A673 (cell line): ENCODE data around the gene DLGAP1. TPM values are rescaled to one million over a fixed set of nuclear protein-coding genes. Genes with fewer than 3 reads are reported as not detected.

ENCODE experiments used
- BruUV-seq: library from RNA; stranded (reverse); fragments of 400-500 nt; replicated peaks from 2 replicates; lab custom pipeline; 2021; lab: Mats Ljungman, UMichigan
- CTCF ChIA-PET: fragments of 300-600 bp; sonication (Branson Sonifier 250); formaldehyde crosslinking; loops from one replicate; lab custom pipeline; 2022; ENCODE audit warnings: antibody characterized with exemption; lab: Charles Lee
- POLR2A ChIA-PET: fragments of 300-600 bp; sonication (Branson Sonifier 250); formaldehyde crosslinking; loops from one replicate; lab custom pipeline; 2022; ENCODE audit warnings: antibody characterized with exemption; ENCODE audit not compliant: low non-redundant PET; lab: Charles Lee
- DNase-seq: peaks from one replicate; pipeline ENCODE4 v3.0.0-alpha.2; 2015; ENCODE audit warnings: low spot score
- H3K27ac ChIP-seq: fragments of 200-600 bp; sonication (generic); 2 replicates; pipeline ENCODE4 v1.5.1; 2016; ENCODE audit warnings: mixed run types, low read depth, mild to moderate bottlenecking, mixed read lengths, antibody characterized with exemption, low read length; ENCODE audit not compliant: poor library complexity, severe bottlenecking
- H3K27me3 ChIP-seq: fragments of 200-600 bp; sonication (generic); replicated peaks from 2 replicates; pipeline ENCODE4 v1.6.1; 2017; ENCODE audit warnings: mixed run types, low read depth, mild to moderate bottlenecking, mixed read lengths, antibody characterized with exemption, low read length; ENCODE audit not compliant: insufficient read depth, poor library complexity
- H3K36me3 ChIP-seq: fragments of 200-600 bp; sonication (generic); 2 replicates; pipeline ENCODE4 v1.6.1; 2016; ENCODE audit warnings: mixed run types, mild to moderate bottlenecking, mixed read lengths, antibody characterized with exemption, low read length; ENCODE audit not compliant: insufficient read depth, poor library complexity, severe bottlenecking
- H3K4me1 ChIP-seq: fragments of 200-600 bp; sonication (generic); 2 replicates; pipeline ENCODE4 v1.6.1; 2017; ENCODE audit warnings: mixed run types, mild to moderate bottlenecking, mixed read lengths, antibody characterized with exemption, low read length; ENCODE audit not compliant: insufficient read depth, poor library complexity, severe bottlenecking
- H3K4me3 ChIP-seq: fragments of 200-600 bp; sonication (generic); 2 replicates; pipeline ENCODE4 v1.5.1; 2016; ENCODE audit warnings: low read depth, mixed run types, mild to moderate bottlenecking, mixed read lengths, low read length; ENCODE audit not compliant: poor library complexity, severe bottlenecking
- H3K9me3 ChIP-seq: fragments of 200-600 bp; sonication (generic); 2 replicates; pipeline ENCODE4 v1.6.1; 2016; ENCODE audit warnings: mixed run types, low read depth, mild to moderate bottlenecking, mixed read lengths, antibody characterized with exemption, low read length; ENCODE audit not compliant: poor library complexity, severe bottlenecking
- EZH2 ChIP-seq: fragments of 200-600 bp; sonication (generic); IDR thresholded peaks from 2 replicates; pipeline ENCODE4 v1.6.1; 2017; ENCODE audit warnings: borderline replicate concordance, low read depth, mild to moderate bottlenecking, mixed read lengths, antibody characterized with exemption, low read length; ENCODE audit not compliant: poor library complexity, severe bottlenecking
- intact Hi-C: fragments of 100-400 bp; cut with micrococcal nuclease; formaldehyde crosslinking; loops from one replicate; pipeline ENCODE4 v1.10.0; 2022; ENCODE audit not compliant: unreplicated experiment
- total RNA-seq: library from RNA; stranded (reverse); gene quantifications from 2 replicates; pipeline ENCODE4 v1.2.3, GENCODE V29; 2021
- TF ChIP-seq, protein P1 (sequence below): fragments of 300-800, 200-600 bp; sonication (generic); conservative IDR thresholded peaks from 2 replicates; pipeline ENCODE4 v1.5.1; 2017; ENCODE audit warnings: low read depth, mild to moderate bottlenecking, antibody characterized with exemption, low read length, moderate library complexity, mixed read lengths

DLGAP1 gene
- total RNA-seq, 1 experiment from 2014 or later = 135 TPM

DNA sequence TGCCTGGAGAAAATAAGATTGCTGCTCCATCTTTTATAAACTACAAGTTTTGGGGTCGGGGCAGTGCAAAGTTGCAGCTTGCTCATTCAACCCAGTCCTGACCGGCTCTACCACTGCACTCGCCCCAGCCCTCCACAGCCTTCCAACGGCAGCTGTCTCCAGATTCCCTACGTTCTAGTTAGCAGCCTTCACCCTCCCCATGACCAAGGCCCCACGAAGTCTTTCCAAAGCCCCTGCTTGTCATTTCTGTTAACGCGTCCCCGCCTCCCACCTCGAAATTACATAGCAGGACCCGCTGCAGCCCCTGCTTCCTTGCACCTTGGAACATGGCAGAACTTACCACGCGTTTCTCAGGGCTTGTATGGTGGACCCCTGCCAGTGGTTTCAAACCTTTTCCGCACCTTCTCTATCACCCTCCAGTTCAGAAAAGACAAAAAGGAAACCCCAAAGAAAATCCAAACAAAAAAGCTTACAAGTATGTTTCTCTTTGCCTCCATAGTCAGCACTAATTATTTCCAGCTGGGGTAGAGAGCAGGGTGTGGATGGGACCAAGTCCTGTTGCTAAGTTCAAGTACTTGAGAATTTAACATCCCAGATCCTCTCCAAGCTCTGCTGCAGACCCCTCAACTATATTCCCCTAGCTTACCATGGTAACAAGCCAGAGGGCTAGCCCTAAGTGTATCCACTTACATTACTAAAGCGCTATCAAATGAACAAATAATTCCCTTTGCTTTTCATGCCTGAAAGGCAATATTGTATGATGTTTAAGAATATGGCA lies 843.6 kb downstream of the DLGAP1 start:
- BruUV-seq = no TSS peak
- Histone ChIP-seq H3K27me3 (no peaks in the 10 kb centered on the region), H3K36me3 (peaks cover 25% of the 10 kb centered on the region), H3K4me3 (no peak overlapping the region), H3K27ac (peak overlapping the region; percentile 24), H3K4me1 (peaks cover 21% of the 10 kb centered on the region), H3K9me3 (no peaks in the 10 kb centered on the region)
- no peak for TF ChIP-seq EZH2
- TF ChIP-seq, protein P1, sequence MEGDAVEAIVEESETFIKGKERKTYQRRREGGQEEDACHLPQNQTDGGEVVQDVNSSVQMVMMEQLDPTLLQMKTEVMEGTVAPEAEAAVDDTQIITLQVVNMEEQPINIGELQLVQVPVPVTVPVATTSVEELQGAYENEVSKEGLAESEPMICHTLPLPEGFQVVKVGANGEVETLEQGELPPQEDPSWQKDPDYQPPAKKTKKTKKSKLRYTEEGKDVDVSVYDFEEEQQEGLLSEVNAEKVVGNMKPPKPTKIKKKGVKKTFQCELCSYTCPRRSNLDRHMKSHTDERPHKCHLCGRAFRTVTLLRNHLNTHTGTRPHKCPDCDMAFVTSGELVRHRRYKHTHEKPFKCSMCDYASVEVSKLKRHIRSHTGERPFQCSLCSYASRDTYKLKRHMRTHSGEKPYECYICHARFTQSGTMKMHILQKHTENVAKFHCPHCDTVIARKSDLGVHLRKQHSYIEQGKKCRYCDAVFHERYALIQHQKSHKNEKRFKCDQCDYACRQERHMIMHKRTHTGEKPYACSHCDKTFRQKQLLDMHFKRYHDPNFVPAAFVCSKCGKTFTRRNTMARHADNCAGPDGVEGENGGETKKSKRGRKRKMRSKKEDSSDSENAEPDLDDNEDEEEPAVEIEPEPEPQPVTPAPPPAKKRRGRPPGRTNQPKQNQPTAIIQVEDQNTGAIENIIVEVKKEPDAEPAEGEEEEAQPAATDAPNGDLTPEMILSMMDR = no peak
- intact Hi-C loops = no loop called here
- DNase-seq = no peak
- ChIA-PET CTCF (no interaction called here), POLR2A (no interaction called here)

DNA sequence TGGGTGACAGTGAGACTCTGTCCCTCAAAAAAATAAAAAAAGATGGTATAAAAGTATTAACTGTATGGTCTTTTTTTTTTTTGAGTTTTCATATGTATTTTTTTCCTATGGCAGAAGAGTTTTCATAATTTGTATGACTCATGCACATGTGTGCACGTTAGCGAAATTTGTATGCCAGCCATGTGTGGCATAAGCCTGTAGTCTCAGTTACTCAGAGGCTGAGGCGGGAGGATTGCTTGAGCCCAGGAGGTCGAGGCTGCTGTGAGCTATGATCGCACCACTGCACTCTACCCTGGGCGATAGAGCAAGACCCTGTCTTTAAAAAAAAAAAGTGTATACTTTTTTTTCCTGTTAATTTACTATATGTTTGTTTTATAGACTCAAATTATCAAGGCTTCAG lies 844.3 kb downstream of the DLGAP1 start:
- H3K27me3 ChIP-seq = no peaks in the 10 kb centered on the region
- TF ChIP-seq EZH2 = no peak
- TF ChIP-seq, protein P1 = no peak
- H3K4me3 ChIP-seq = no peak overlapping the region
- ChIA-PET POLR2A (interaction anchor here (0.6 kb wide), 1 partner anchor 15 kb away, joined by 5 read pairs; no protein-coding TSS in a partner anchor), CTCF (no interaction called here)
- no peaks in the 10 kb centered on the region for H3K9me3 ChIP-seq
- peaks cover 24% of the 10 kb centered on the region for H3K4me1 ChIP-seq
- H3K27ac ChIP-seq = peak overlapping the region; percentile 24
- H3K36me3 ChIP-seq = peaks cover 25% of the 10 kb centered on the region
- DNase-seq = no peak
- intact Hi-C loops = no loop called here
- no TSS peak for BruUV-seq

DNA sequence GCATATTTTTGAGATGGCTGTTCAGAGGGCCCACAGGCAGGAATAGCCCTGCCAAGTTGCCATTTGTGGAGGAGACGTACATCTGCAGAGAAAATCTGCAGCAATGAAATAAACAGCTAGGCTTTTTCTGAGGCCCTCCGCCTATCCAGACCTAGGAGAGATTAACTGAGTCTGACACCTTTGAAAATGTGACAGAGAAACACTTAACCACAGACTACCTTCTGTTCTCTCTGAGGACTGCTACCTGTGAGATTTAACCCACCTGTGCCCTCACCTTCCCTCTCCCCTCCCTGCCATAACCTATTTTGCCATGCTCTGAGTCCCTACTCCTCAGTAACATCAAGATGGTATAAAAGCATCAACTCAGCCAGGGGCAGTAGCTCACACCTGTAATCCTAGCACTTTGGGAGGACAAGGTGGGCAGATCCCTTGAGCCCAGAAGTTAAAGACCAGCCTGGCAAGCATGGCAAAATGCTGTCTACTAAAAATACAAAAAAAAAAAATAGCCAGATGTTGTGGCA lies 844.9 kb downstream of the DLGAP1 start:
- Histone ChIP-seq H3K4me1 (peaks cover 24% of the 10 kb centered on the region), H3K4me3 (no peak overlapping the region), H3K27ac (peak overlapping the region; percentile 17), H3K27me3 (no peaks in the 10 kb centered on the region), H3K36me3 (peaks cover 25% of the 10 kb centered on the region), H3K9me3 (no peaks in the 10 kb centered on the region)
- no peak for DNase-seq
- ChIA-PET CTCF (no interaction called here), POLR2A (interaction anchor here (0.6 kb wide), 1 partner anchor 16 kb away, joined by 5 read pairs; no protein-coding TSS in a partner anchor)
- BruUV-seq = no TSS peak
- intact Hi-C loops = no loop called here
- TF ChIP-seq, protein P1 = no peak
- no peak for TF ChIP-seq EZH2
